Measurements from ENCODE around the gene SYT6. TPM values are rescaled to one million over a fixed set of nuclear protein-coding genes. Genes with fewer than 3 reads are reported as not detected.

Gene SYT6
- total RNA-seq, 1 experiment from 2014 or later, result not detected

GRCh38 chr1:114156538-114157274, 3.0 kb upstream of the SYT6 start:
- in situ Hi-C loops (cut with HindIII; ENCODE audit: low sequenced_read_pairs), result no loop called here

DNA sequence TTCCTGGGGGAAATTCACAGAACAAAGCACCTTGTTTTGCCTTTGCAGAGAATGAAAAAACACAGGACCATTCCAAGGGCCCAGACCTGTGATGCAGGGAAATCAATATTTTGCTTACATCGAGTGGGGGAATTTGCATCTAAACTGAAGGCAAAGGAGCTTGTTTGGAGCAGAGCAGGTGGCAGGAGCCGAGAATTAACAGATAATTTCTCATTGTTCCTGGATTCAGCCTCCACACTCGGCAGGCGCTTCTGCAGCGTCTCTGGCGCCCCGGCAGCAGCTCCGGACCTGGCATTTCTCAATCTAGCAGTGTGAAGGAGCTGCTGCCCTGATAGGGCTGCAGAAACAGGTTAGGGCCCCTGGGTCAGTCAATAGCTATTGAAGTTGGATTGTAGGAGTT, 2.0 kb upstream of the SYT6 start:
- peak; percentile 7 for DNase-seq (ENCODE audit: low spot score)
- in situ Hi-C loops (cut with HindIII; ENCODE audit: low sequenced_read_pairs), result no loop called here

More at GRCh38 chr1:114156538-114157274, 3.0 kb upstream of the SYT6 start:
- no peak for DNase-seq (ENCODE audit: low spot score)

GRCh38 chr1:114154963-114155322, 1.3 kb upstream of the SYT6 start:
- DNase-seq (ENCODE audit: low spot score), result peak; percentile 12
- in situ Hi-C loops (cut with HindIII; ENCODE audit: low sequenced_read_pairs), result no loop called here

- peak; percentile 62 for DNase-seq (ENCODE audit: low spot score)
- in situ Hi-C loops (cut with HindIII; ENCODE audit: low sequenced_read_pairs), result no loop called here
Observed at GRCh38 chr1:114154146-114154962, 685 bp upstream of the SYT6 start.

DNA sequence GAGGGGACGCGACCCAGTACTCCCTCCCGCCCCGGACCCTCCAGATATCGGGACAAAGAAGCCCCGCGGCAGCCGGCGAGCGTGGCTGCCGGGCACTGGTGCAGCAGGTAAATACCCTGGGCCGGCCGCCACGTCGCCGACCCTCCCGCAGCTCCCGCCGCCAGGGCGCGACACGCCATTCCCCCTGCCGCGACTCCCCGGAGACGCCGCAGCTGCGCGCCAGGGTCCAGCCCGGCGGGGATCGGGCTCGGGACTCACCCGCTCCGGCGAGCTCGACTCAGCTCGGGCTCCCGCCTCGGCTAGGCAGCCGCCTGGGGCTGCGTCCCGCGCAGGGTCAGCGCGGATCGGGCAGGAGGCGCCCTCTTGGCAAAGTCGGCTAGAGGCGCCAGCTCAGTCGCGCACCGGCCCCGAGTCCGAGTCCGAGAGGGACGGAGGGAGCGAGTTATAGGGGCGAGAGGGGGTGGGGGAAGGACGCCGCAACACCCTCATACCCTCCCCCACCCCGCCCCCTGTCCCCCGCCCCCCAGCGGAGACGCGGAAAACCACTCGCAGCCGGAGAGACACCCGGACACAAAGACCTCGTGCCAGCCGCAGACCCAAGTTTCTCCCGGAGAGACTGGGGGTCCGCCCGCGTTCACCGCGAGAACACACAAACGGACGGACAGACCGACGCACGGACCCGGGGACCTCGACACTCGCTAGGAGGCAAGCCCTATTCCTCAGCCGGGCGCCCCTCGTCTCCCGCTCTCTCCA, 985 bp downstream of the SYT6 start:
- DNase-seq (ENCODE audit: low spot score), result peak; percentile 8
- in situ Hi-C loops (cut with HindIII; ENCODE audit: low sequenced_read_pairs), result no loop called here

GRCh38 chr1:114152089-114152507, 1.6 kb downstream of the SYT6 start:
- in situ Hi-C loops (cut with HindIII; ENCODE audit: low sequenced_read_pairs), result no loop called here
- DNase-seq (ENCODE audit: low spot score), result no peak

- in situ Hi-C loops (cut with HindIII; ENCODE audit: low sequenced_read_pairs), result no loop called here
- DNase-seq (ENCODE audit: low spot score), result no peak
Observed at GRCh38 chr1:114150016-114150415, 3.7 kb downstream of the SYT6 start.

GRCh38 chr1:114149211-114149610, 4.5 kb downstream of the SYT6 start:
- DNase-seq (ENCODE audit: low spot score), result no peak
- in situ Hi-C loops (cut with HindIII; ENCODE audit: low sequenced_read_pairs), result no loop called here

DNA sequence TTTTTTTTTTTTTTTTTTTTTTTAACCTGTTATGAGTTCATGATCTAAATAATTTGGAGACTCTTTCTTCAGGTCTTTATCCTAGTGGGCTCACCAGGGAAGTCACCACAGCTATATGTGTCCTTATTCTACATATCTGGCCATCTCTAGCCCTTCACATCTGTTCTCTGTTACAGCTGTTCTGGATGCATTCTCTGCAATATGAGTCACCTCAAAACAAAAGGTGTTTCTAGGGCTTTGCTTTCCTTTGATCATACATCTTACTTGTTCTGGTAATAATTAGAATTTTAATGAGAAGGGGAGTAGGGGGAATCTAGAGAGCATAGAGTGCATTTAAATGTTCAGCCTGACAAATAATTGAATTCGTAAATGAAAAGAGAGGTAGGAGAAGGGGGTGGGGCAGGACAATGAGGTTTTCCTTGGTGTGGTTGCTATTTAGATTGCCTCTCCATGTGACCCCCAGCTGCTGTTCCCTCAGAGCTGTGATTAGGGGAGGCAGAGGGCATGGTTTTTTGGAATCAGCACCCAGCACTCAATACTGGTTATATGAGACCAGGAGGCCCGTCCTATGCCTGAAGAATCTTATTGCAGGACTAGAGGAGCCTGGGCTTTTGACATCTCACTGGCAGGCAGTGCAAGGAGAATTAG, 8.0 kb downstream of the SYT6 start:
- in situ Hi-C loops (cut with HindIII; ENCODE audit: low sequenced_read_pairs), result no loop called here
- DNase-seq (ENCODE audit: low spot score), result no peak

DNA sequence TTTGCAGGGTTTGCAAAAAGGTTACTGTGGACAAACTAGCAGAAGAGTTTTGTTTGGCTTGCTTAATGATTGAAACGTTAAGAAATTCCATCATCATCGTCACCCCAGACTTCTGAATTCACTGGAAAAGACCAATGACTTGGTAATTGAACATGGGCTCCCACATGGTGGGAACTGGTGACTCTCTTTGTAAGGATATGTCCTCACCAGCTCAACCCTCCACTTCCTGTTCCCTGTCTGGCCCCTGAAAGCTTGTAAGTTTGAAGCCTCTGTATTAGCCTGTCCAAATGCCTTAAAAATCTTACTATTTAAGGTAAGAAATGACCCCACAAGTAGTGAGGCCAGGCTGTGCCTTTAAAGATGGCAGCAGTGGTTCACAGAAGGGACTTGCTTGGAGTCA, 9.7 kb downstream of the SYT6 start:
- in situ Hi-C loops (cut with HindIII; ENCODE audit: low sequenced_read_pairs), result no loop called here
- no peak for DNase-seq (ENCODE audit: low spot score)

DNA sequence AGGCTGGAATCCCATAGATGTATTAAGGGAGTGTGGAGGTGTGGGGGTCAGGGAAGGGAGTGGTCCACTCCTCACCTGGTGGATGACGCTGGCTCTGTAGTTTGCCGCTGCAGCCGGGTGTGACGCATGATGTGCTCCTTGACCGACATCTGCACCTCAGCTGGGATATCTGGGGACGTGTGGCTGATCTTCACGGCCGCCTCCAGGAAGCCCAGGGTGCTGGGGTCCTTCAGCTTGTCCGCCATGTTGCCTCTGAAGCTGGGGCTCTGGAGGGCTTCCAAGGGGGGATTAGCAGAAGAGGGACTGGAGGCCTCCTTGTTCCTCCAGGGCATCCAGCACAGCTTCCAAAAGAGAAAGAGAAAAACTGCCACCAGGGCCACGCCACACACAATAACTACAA, 14.1 kb downstream of the SYT6 start:
- DNase-seq (ENCODE audit: low spot score), result no peak
- in situ Hi-C loops (cut with HindIII; ENCODE audit: low sequenced_read_pairs), result no loop called here

DNA sequence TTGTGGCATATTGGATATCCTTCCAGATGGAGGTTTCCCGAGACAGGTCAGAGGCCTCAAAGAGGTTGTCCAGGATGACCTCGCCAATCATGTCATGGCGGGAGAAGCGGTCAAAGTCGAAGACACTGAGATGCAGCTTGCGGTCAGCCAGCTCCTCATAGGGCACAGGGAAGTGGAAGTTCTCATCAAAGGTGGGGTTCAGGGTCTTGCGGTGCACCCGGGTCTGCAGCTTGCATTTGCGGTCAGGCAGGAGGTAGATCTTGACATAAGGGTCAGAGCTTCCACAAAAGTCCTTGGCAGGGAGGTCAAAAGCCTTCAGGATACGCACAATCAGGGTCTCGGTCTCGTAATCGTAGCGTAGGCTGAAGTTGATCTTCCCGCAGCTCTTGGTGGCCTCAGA, 16.2 kb downstream of the SYT6 start:
- no peak for DNase-seq (ENCODE audit: low spot score)
- in situ Hi-C loops (cut with HindIII; ENCODE audit: low sequenced_read_pairs), result no loop called here

DNA sequence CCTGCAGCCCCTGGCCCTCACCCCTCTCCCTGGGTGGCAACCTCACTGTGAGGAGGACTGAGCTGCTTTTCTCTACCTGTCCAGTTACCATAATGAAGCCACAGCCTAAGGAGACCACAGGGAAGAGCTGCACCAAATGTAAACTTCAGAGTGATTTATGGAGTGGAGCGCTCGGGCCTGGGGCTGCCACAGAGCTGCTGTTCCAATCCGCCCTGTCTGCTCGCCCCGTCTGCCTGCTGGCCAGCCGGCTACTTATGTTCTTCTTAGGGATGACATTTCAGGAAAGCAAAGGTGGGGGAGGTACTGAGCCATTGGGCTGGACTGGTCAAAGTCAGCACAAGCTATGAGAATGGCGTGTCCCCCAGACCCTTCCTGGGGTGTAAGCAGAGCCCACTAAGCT, 17.9 kb downstream of the SYT6 start:
- DNase-seq (ENCODE audit: low spot score), result no peak
- in situ Hi-C loops (cut with HindIII; ENCODE audit: low sequenced_read_pairs), result no loop called here

GRCh38 chr1:114134518-114134917, 19.2 kb downstream of the SYT6 start:
- in situ Hi-C loops (cut with HindIII; ENCODE audit: low sequenced_read_pairs), result no loop called here
- DNase-seq (ENCODE audit: low spot score), result no peak

GRCh38 chr1:114133129-114133528, 20.5 kb downstream of the SYT6 start:
- in situ Hi-C loops (cut with HindIII; ENCODE audit: low sequenced_read_pairs), result no loop called here
- no peak for DNase-seq (ENCODE audit: low spot score)

- DNase-seq (ENCODE audit: low spot score), result no peak
- in situ Hi-C loops (cut with HindIII; ENCODE audit: low sequenced_read_pairs), result no loop called here
Observed at GRCh38 chr1:114131526-114132220, 22.0 kb downstream of the SYT6 start.

GRCh38 chr1:114130846-114131525, 22.7 kb downstream of the SYT6 start:
- in situ Hi-C loops (cut with HindIII; ENCODE audit: low sequenced_read_pairs), result no loop called here

DNA sequence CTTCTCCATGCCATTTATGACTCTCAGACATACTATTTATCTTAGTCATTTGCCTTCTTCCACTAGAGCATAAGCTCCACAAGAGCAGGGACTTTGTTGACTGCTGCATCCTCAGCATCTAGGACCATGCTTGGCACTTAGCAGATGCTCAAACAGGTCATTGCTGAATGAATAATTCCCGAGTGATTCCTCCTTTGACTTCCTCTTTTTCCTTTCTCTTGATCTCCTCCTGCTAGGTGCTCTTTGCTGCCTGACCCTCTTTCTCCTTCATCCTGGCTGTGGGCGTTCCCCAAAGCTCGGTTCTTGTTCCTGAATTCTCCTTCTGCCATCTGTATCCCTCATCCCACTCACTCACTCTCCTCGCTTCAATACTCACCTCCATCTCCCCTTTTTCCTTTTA, 23.5 kb downstream of the SYT6 start:
- in situ Hi-C loops (cut with HindIII; ENCODE audit: low sequenced_read_pairs), result no loop called here
- no peak for DNase-seq (ENCODE audit: low spot score)

More at GRCh38 chr1:114130846-114131525, 22.7 kb downstream of the SYT6 start:
- DNase-seq (ENCODE audit: low spot score), result no peak
